Vagina (tissue), 2 donors: ENCODE data around the gene LYZL6. TPM values are rescaled to one million over a fixed set of nuclear protein-coding genes. Genes with fewer than 3 reads are reported as not detected.
A peak's percentile ranks its signal among the peaks of the same experiment; 100 is the strongest.

Experiments used
- DNase-seq, 2 donors: peaks; one replicate each; pipeline ENCODE4 v3.0.0-alpha.2; 2017; ENCODE audit errors: extremely low spot score in 2 of 2
- H3K27ac ChIP-seq: fragments of 200-600 bp; sonication (generic); one replicate; pipeline ENCODE4 v1.5.1; 2019
- H3K27me3 ChIP-seq: fragments of 200-600 bp; sonication (generic); one replicate; pipeline ENCODE4 v1.5.1; 2019
- H3K36me3 ChIP-seq, 2 donors: fragments of 200-600 bp; sonication (generic); one replicate each; pipeline ENCODE4 v1.5.1; 2017 to 2019
- H3K4me1 ChIP-seq: fragments of 200-600 bp; sonication (generic); one replicate; pipeline ENCODE4 v1.5.1; 2019
- H3K4me3 ChIP-seq, 2 donors: fragments of 200-600 bp; sonication (generic); 1 replicate in 1 of 2; 2 replicates in 1 of 2; pipeline ENCODE4 v1.5.1; 2016 to 2019
- H3K9me3 ChIP-seq: fragments of 200-600 bp; sonication (generic); one replicate; pipeline ENCODE4 v1.5.1; 2019
- POLR2A ChIP-seq, 2 donors: fragments of 450-650 bp; IDR thresholded peaks; one replicate each; pipeline ENCODE4 v1.6.1; 2017; ENCODE audit warnings: antibody characterized with exemption in 2 of 2, mild to moderate bottlenecking in 2 of 2, moderate library complexity in 2 of 2
- POLR2AphosphoS5 ChIP-seq, 2 donors: sonication (generic); formaldehyde crosslinking; IDR thresholded peaks; one replicate each; pipeline ENCODE4 v1.9.0; 2017; ENCODE audit warnings: antibody characterized with exemption in 2 of 2, mild to moderate bottlenecking in 2 of 2, low read depth in 1 of 2; ENCODE audit not compliant: insufficient read depth in 1 of 2
- intact Hi-C: fragments of 100-400 bp; cut with DNase I; formaldehyde crosslinking; loops from one replicate; pipeline ENCODE4 v1.15.1; 2023
- total RNA-seq: library from RNA; depleted of rRNA; stranded (reverse); fragments of >200 nt; gene quantifications from one replicate; pipeline ENCODE4 v1.2.3, GENCODE V29; 2016
- TF ChIP-seq, protein P1 (sequence below), 3 experiments: fragments of 450-650 bp in 2 of 3; fragments of 200-600 bp in 1 of 3; sonication (generic) in 1 of 3; IDR thresholded peaks; one replicate each; pipeline ENCODE4 v1.5.1; 2017 to 2019; ENCODE audit warnings: antibody characterized with exemption in 3 of 3, mild to moderate bottlenecking in 2 of 3, moderate library complexity in 2 of 3

The LYZL6 gene
- total RNA-seq, 1 donor from 2014 or later = not detected

DNA sequence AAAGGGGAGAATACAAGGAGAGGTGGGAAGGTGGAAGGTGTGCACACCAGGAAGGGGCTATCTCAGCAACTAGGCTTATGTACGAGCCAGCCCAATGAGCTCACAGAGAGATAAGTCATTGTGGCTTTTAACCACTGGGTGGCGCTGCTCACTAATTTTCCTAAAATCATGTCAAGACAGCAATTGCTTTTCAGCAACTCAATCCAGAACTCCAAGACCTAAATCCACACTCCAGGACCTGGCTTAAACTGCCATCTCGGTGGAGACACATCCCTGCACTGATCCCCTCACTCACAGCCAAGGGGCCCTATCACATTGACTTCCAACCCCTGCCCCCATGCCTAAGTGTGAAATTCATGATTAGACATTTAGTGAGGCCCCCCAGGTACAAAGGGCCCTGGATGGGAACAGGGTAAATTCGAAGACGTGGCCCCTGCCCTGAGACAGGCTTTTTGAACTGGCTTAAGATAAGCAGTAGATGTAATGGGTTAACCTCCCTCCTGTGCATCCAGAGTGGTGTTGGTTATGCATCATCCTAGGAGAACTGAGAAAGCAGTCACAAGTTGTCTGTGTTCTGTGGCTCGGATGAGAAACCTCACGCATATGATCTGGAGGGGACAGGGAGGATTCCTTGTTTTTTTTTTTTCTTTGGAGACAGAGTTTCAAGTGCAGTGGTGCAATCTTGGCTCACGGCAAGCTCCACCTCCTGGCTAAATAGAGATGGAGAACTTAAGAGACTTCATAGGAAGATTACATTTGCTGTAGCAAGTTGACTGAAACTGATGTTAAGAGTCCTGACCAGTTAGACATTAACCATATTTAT, 26.3 kb upstream of the LYZL6 start:
- intact Hi-C loops = loop anchor here (10.0 kb wide), 2 partner anchors 175 to 515 kb away; partner anchors contain the start of gene ZNHIT3
- TF ChIP-seq, protein P1, sequence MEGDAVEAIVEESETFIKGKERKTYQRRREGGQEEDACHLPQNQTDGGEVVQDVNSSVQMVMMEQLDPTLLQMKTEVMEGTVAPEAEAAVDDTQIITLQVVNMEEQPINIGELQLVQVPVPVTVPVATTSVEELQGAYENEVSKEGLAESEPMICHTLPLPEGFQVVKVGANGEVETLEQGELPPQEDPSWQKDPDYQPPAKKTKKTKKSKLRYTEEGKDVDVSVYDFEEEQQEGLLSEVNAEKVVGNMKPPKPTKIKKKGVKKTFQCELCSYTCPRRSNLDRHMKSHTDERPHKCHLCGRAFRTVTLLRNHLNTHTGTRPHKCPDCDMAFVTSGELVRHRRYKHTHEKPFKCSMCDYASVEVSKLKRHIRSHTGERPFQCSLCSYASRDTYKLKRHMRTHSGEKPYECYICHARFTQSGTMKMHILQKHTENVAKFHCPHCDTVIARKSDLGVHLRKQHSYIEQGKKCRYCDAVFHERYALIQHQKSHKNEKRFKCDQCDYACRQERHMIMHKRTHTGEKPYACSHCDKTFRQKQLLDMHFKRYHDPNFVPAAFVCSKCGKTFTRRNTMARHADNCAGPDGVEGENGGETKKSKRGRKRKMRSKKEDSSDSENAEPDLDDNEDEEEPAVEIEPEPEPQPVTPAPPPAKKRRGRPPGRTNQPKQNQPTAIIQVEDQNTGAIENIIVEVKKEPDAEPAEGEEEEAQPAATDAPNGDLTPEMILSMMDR (IDR thresholded peaks at IDR 0.05) = peak; percentile 68 to 80 (median 77)
- TF ChIP-seq POLR2A (IDR thresholded peaks at IDR 0.05) (no peak), POLR2AphosphoS5 (IDR thresholded peaks at IDR 0.05; ENCODE audit: insufficient read depth in 1 of 2, low read depth in 1 of 2) (no peak)

DNA sequence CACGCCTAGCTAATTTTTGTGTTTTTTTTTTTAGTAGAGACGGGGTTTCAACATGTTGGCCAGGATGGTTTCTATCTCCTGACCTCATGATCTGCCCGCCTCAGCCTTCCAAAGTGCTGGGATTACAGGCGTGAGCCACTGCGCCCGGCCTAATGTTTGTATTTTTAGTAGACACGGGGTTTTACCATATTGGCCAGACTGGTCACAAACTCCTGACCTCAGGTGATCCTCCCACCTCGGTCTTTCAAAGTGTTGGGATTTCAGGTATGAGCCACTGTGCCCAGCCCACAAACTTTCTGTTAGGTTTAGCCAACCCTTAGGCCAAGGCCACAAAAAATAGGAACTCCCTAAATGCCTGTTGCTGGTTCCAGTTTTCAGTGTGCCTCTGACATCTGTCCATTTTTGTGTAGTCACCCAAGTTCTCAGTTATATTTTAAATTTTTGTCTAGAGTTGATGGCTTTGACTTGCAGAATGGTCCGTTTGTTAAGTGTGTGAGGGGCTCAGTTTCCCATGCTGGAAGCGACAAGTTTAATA, 25.1 kb upstream of the LYZL6 start:
- intact Hi-C loops = no loop called here
- peak in 1 of 2 donors; percentile 56 for DNase-seq

More for the DNA sequence above, 26.3 kb upstream of the LYZL6 start:
- no peaks in the 10 kb centered on the region for H3K36me3 ChIP-seq
- no peaks in the 10 kb centered on the region for H3K27me3 ChIP-seq
- no peaks in the 10 kb centered on the region for H3K9me3 ChIP-seq
- DNase-seq = peak in 1 of 2 donors; percentile 85
- H3K4me3 ChIP-seq = no peak overlapping the region
- no peaks in the 10 kb centered on the region for H3K4me1 ChIP-seq
- no peak overlapping the region for H3K27ac ChIP-seq

DNA sequence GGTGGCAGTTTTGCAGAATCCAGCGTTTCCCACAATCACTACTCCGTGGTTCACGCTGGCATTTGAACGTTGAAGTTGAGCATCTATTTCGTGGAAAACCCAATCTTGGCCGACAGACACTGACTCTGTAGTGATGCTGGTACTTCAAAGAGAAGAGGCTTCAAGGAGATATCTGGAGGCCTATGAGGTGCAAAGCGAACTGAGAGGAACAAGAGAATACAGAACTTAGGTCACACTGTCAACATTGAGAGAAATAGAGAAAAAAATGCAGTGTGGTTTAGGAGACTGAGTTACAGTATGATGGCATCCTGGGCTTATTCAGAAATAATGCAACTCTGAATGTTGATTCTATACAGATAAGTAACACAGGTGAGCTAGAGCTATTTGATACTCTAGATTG, 21.8 kb upstream of the LYZL6 start:
- no peak for DNase-seq
- intact Hi-C loops = no loop called here

More for the DNA sequence above, 25.1 kb upstream of the LYZL6 start:
- Histone ChIP-seq H3K4me1 (no peaks in the 10 kb centered on the region), H3K4me3 (no peak overlapping the region), H3K36me3 (no peaks in the 10 kb centered on the region), H3K27me3 (no peaks in the 10 kb centered on the region), H3K27ac (no peak overlapping the region), H3K9me3 (no peaks in the 10 kb centered on the region)
- TF ChIP-seq POLR2A (IDR thresholded peaks at IDR 0.05) (no peak), POLR2AphosphoS5 (IDR thresholded peaks at IDR 0.05; ENCODE audit: insufficient read depth in 1 of 2, low read depth in 1 of 2) (no peak)
- TF ChIP-seq, protein P1 (IDR thresholded peaks at IDR 0.05) = no peak

DNA sequence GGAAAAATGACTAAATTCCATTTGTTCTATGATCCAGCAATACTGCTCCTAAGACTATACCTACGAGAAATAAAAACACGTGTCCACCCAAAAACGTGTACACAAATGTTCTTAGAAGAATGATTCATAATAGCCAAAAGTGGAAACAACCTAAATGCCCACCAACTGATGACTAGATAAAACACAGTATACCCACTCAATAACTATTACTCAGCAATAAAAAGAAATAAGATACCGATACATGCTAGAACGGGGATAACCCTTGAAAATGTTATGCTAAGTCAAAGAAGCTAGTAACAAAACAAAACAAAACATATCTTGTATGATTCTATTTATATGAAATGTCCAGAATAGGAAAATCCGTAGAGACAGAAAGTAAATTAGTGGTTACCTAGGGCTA, 20.1 kb upstream of the LYZL6 start:
- Histone ChIP-seq H3K27ac (no peak overlapping the region), H3K4me1 (no peaks in the 10 kb centered on the region), H3K36me3 (no peaks in the 10 kb centered on the region), H3K4me3 (no peak overlapping the region), H3K27me3 (no peaks in the 10 kb centered on the region), H3K9me3 (no peaks in the 10 kb centered on the region)
- intact Hi-C loops = no loop called here
- DNase-seq = no peak
- TF ChIP-seq POLR2AphosphoS5 (IDR thresholded peaks at IDR 0.05; ENCODE audit: insufficient read depth in 1 of 2, low read depth in 1 of 2) (no peak), POLR2A (IDR thresholded peaks at IDR 0.05) (no peak)
- TF ChIP-seq, protein P1 (IDR thresholded peaks at IDR 0.05) = no peak

More for the DNA sequence above, 21.8 kb upstream of the LYZL6 start:
- H3K36me3 ChIP-seq = no peaks in the 10 kb centered on the region
- H3K4me1 ChIP-seq = no peaks in the 10 kb centered on the region
- no peaks in the 10 kb centered on the region for H3K9me3 ChIP-seq
- TF ChIP-seq, protein P1 (IDR thresholded peaks at IDR 0.05) = no peak
- no peak for TF ChIP-seq POLR2A (IDR thresholded peaks at IDR 0.05)
- no peak for TF ChIP-seq POLR2AphosphoS5 (IDR thresholded peaks at IDR 0.05; ENCODE audit: insufficient read depth in 1 of 2, low read depth in 1 of 2)
- H3K27me3 ChIP-seq = no peaks in the 10 kb centered on the region
- H3K27ac ChIP-seq = no peak overlapping the region
- no peak overlapping the region for H3K4me3 ChIP-seq

DNA sequence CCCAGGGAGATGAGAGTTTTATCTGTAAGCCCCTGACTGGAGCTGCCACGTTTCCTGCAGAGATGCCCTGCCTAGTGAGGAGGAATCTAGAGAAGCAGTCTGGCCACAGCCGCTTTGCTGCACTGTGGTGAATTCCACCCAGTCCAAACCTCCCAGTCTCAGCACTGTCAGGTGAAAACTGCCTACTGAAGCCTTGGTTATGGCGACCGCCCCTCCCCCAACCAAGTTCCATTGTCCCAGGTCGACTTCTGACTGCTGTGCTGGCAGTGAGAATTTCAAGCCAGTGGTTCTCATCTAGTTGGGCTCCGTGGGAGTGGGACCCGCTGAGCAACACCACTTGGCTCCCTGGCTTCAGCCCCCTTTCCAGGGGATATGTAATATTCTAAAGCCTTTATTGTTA, 10.2 kb upstream of the LYZL6 start:
- H3K4me1 ChIP-seq = no peaks in the 10 kb centered on the region
- intact Hi-C loops = loop anchor here (5.0 kb wide), 1 partner anchor 1996 kb away; no protein-coding TSS in a partner anchor
- no peak overlapping the region for H3K4me3 ChIP-seq
- H3K36me3 ChIP-seq = no peaks in the 10 kb centered on the region
- no peaks in the 10 kb centered on the region for H3K27me3 ChIP-seq
- no peaks in the 10 kb centered on the region for H3K9me3 ChIP-seq
- no peak overlapping the region for H3K27ac ChIP-seq
- TF ChIP-seq, protein P1 (IDR thresholded peaks at IDR 0.05) = no peak
- TF ChIP-seq POLR2AphosphoS5 (IDR thresholded peaks at IDR 0.05; ENCODE audit: insufficient read depth in 1 of 2, low read depth in 1 of 2) (no peak), POLR2A (IDR thresholded peaks at IDR 0.05) (no peak)
- DNase-seq = no peak
